Calu3 (cell line): Measurements from ENCODE around the gene SMCO4. TPM values are rescaled to one million over a fixed set of nuclear protein-coding genes. Genes with fewer than 3 reads are reported as not detected.

Experiments
- BruUV-seq: library from RNA; stranded (reverse); fragments of 400-500 nt; replicated peaks from 2 replicates; lab custom pipeline; 2021; lab: Mats Ljungman, UMichigan
- CTCF ChIA-PET: fragments of 300-600 bp; sonication (Branson Sonifier 250); formaldehyde crosslinking; loops from one replicate; lab custom pipeline; 2022; ENCODE audit warnings: antibody characterized with exemption; lab: Charles Lee
- DNase-seq: peaks from one replicate; pipeline ENCODE4 v3.0.0; 2022
- H3K27ac Mint-ChIP-seq: one replicate; pipeline ENCODE4 v1.8.0; 2022; ENCODE audit warnings: mixed read lengths; ENCODE audit not compliant: unreplicated experiment
- H3K27me3 Mint-ChIP-seq: one replicate; pipeline ENCODE4 v1.8.0; 2022; ENCODE audit warnings: mixed read lengths; ENCODE audit not compliant: unreplicated experiment
- H3K36me3 Mint-ChIP-seq: one replicate; pipeline ENCODE4 v1.8.0; 2022; ENCODE audit warnings: mild to moderate bottlenecking, moderate library complexity, mixed read lengths; ENCODE audit not compliant: insufficient read depth, unreplicated experiment
- H3K4me1 Mint-ChIP-seq: one replicate; pipeline ENCODE4 v1.8.0; 2022; ENCODE audit warnings: mild to moderate bottlenecking, low read depth, mixed read lengths; ENCODE audit not compliant: unreplicated experiment
- H3K4me3 Mint-ChIP-seq: one replicate; pipeline ENCODE4 v1.8.0; 2022; ENCODE audit warnings: mild to moderate bottlenecking, low read depth, moderate library complexity, mixed read lengths; ENCODE audit not compliant: unreplicated experiment
- H3K9me3 Mint-ChIP-seq: one replicate; pipeline ENCODE4 v1.8.0; 2022; ENCODE audit warnings: low read depth, mixed read lengths; ENCODE audit not compliant: unreplicated experiment
- intact Hi-C: fragments of 100-400 bp; cut with micrococcal nuclease; formaldehyde crosslinking; loops from one replicate; pipeline ENCODE4 v1.10.0; 2022; ENCODE audit not compliant: unreplicated experiment
- total RNA-seq: library from RNA; stranded (reverse); gene quantifications from 2 replicates; pipeline ENCODE4 v1.2.3, GENCODE V29; 2022
- TF ChIP-seq, protein P1 (sequence below): fragments of 200-600 bp; IDR thresholded peaks from one replicate; pipeline ENCODE4 v1.8.0; 2022; ENCODE audit warnings: antibody characterized with exemption; ENCODE audit not compliant: unreplicated experiment

The SMCO4 gene
- total RNA-seq, 1 experiment from 2014 or later, result 16.4 TPM

DNA sequence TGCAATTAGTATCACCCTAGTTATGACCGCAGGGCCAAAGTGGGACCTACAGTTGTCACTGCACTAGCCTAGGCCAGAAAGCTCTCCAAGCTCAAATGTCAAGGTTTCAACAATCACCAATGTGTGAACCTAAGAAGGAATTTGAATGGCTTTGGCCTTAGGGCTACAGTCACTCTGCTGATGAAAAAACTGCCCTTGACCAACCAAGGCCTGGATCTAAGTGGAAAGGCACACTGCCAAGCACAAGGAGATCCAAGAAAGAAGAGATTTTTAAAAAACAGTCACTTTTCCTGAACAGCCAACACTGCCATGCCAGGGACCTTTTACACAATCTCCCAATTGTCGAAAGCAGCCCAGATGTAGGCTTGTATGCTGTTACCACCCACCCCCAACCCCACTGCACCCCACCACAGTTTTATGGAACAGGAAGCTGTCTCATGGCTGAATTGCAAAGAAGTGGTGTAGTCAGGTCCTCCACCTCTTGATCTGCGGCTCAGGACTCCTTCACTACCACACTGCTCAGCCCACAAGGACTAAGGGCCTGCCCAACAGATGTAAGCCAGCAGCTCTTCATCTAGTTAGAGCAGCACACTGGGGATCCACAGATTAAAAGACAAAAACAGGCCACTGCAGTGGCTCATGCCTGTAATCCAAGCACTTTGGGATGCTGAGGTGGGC is 32.9 kb downstream of the SMCO4 start:
- BruUV-seq, result no TSS peak
- H3K9me3 Mint-ChIP-seq, result no peaks in the 10 kb centered on the region
- intact Hi-C loops, result no loop called here
- H3K36me3 Mint-ChIP-seq, result no peaks in the 10 kb centered on the region
- DNase-seq, result no peak
- no peak overlapping the region for H3K4me3 Mint-ChIP-seq
- TF ChIP-seq, protein P1, sequence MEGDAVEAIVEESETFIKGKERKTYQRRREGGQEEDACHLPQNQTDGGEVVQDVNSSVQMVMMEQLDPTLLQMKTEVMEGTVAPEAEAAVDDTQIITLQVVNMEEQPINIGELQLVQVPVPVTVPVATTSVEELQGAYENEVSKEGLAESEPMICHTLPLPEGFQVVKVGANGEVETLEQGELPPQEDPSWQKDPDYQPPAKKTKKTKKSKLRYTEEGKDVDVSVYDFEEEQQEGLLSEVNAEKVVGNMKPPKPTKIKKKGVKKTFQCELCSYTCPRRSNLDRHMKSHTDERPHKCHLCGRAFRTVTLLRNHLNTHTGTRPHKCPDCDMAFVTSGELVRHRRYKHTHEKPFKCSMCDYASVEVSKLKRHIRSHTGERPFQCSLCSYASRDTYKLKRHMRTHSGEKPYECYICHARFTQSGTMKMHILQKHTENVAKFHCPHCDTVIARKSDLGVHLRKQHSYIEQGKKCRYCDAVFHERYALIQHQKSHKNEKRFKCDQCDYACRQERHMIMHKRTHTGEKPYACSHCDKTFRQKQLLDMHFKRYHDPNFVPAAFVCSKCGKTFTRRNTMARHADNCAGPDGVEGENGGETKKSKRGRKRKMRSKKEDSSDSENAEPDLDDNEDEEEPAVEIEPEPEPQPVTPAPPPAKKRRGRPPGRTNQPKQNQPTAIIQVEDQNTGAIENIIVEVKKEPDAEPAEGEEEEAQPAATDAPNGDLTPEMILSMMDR, result no peak
- H3K27ac Mint-ChIP-seq, result no peak overlapping the region
- H3K27me3 Mint-ChIP-seq, result no peaks in the 10 kb centered on the region
- CTCF ChIA-PET, result no interaction called here
- no peaks in the 10 kb centered on the region for H3K4me1 Mint-ChIP-seq

DNA sequence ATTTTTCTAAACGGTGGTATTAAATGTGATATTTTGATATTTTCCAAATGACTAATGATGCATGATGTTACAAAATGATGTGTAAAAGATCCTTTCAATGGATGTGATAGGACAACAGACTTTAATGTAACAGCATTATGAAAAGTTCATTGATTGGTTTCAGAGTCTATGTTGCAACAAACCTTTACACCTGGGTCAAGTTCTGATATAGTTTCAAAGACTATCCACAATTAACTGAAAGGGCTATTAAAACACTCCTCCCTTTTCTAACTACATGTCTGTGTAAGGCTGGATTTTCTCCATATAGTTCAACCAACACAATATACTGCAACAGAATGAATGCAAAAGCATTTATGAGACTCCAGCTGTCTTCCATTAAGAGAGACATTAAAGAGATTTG is 35.7 kb downstream of the SMCO4 start:
- BruUV-seq, result no TSS peak
- Mint-ChIP-seq H3K9me3 (no peaks in the 10 kb centered on the region), H3K4me3 (no peak overlapping the region), H3K27me3 (no peaks in the 10 kb centered on the region), H3K36me3 (no peaks in the 10 kb centered on the region), H3K27ac (no peak overlapping the region), H3K4me1 (no peaks in the 10 kb centered on the region)
- TF ChIP-seq, protein P1, result no peak
- intact Hi-C loops, result no loop called here
- no peak for DNase-seq
- CTCF ChIA-PET, result no interaction called here

DNA sequence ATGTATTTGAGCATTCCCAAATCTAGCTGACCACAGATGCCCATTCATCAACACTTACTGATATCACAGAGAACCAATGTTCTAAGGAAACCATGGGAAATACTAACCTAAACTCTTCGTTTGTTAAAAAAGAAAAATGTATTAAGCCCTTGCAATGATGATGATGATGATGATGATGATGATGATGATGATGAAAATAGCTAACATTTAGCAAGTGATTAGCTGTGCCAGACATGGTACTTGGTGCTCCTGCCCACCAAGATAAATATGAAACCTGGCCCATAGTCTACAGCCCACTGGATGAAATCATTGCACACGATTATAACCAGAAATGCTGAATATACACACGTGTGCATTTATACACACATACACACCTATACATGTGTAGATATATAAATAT is 37.5 kb downstream of the SMCO4 start:
- H3K27ac Mint-ChIP-seq, result no peak overlapping the region
- no TSS peak for BruUV-seq
- H3K9me3 Mint-ChIP-seq, result no peaks in the 10 kb centered on the region
- no peaks in the 10 kb centered on the region for H3K36me3 Mint-ChIP-seq
- TF ChIP-seq, protein P1, result no peak
- DNase-seq, result no peak
- H3K4me3 Mint-ChIP-seq, result no peak overlapping the region
- no peaks in the 10 kb centered on the region for H3K4me1 Mint-ChIP-seq
- intact Hi-C loops, result no loop called here
- CTCF ChIA-PET, result no interaction called here
- H3K27me3 Mint-ChIP-seq, result no peaks in the 10 kb centered on the region

DNA sequence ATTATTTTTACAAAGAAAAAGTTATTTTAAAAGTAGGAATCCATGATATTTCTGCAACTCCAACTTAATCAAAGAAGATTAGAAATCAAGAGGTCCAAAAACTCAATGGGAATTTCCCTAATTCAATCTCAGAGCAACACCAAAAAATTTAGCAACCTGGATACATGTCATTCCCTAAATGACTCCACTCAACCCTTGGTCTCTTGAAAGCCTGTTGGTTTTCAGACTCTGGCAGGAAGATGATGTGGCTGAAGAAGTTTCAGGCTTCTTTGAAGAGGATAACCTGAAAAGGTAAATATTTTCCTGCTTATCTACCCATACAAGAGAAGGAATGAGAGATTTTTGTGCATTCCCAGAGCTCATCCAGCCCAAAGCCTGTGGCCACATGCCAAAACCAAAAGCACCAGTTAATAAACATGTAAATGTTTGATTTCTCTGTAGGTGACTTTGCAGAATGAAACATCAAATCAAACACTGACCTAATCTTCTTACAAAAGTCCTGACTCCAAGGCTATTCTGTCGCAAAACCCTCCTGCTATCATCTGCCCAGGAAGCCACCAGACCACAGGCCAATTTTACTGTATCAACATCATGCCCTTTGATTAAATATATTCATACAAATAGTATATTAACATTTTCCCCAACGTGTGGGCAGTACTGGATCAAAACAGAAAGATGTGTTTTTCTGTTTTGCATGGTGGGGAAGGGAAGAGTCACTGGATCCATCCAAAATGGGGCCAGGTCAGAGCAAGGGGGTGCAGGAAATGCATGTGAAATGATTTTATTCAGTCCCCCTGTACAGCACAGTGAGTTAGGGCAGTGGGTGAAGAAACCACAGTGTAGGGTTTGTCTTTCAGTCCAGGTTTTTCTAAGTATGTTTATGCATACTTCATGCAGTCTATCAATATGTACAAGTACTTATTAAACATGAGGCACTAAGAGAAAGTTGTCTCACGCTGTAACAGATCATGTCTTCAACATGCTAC is 38.8 kb downstream of the SMCO4 start:
- Mint-ChIP-seq H3K4me1 (no peaks in the 10 kb centered on the region), H3K36me3 (no peaks in the 10 kb centered on the region), H3K9me3 (no peaks in the 10 kb centered on the region), H3K4me3 (no peak overlapping the region), H3K27me3 (no peaks in the 10 kb centered on the region), H3K27ac (no peak overlapping the region)
- intact Hi-C loops, result no loop called here
- TF ChIP-seq, protein P1, result no peak
- no peak for DNase-seq
- BruUV-seq, result no TSS peak
- CTCF ChIA-PET, result no interaction called here
